Measurements from ENCODE around the gene ANKRD36C. TPM values are rescaled to one million over a fixed set of nuclear protein-coding genes. Genes with fewer than 3 reads are reported as not detected.
"Not testable (repeated sequence)": the region's sequence is repeated elsewhere in the genome, so short reads cannot be mapped to it uniquely, and the experiment has no call there.

ANKRD36C gene
- total and polyA plus RNA-seq, 9 of the 15 experiments (the other 6 are each of a cell fraction or from before 2014, with no cell fraction given): 4.4 to 51.6 (median 11.9) TPM

DNA sequence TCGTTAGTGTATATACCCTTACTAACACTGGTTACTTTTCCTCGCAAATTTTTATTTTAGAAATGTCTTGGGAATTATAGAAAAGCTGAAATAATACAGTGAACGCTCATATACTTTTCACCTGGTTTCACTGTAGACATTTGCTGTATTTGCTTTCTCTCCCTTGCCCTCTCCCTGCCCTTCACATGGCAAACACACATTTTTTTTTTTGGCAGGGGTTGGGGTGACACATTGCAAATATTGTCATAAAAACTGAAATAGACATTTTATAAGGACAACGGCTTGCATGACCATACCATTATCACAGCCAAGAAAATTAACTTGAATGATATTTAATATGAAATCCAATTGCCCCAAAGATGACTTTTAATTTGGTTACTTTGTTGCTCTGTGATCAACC, 24.7 kb upstream of the ANKRD36C start:
- BruUV-seq (replicated peaks); FAIRE-seq; intact Hi-C loops (cut with micrococcal nuclease); H3K27me3 ChIP-seq (ENCODE audit: control insufficient read depth in 2 of 2, insufficient read depth in 2 of 2, low read length in 2 of 2); H3K36me3 ChIP-seq (ENCODE audit: control insufficient read depth, insufficient read depth, low read length); H2AFZ ChIP-seq (ENCODE audit: low read depth, low read length); H3K9me3 ChIP-seq (replicated peaks; ENCODE audit: control insufficient read depth, insufficient read depth, low read depth, low read length); POLR2A ChIA-PET; H3K4me1 ChIP-seq (replicated peaks in 1 of 2; ENCODE audit: control insufficient read depth in 2 of 2, insufficient read depth in 2 of 2, low read length in 2 of 2); H3K9me1 ChIP-seq (ENCODE audit: control insufficient read depth, insufficient read depth, low read length); H3K4me2 ChIP-seq (ENCODE audit: insufficient read depth, low read length); H3K79me2 ChIP-seq (ENCODE audit: control insufficient read depth, insufficient read depth, low read length); H3K27ac ChIP-seq (ENCODE audit: extremely low read depth, low read depth, low read length); H3K9ac ChIP-seq (ENCODE audit: insufficient read depth in 1 of 2, low read depth in 2 of 2, low read length in 2 of 2); DNase-seq (ENCODE audit: extremely low read depth in 1 of 4, low spot score in 3 of 4); ATAC-seq; CTCF ChIA-PET (ENCODE audit: low intra/inter-chr PET ratio); H3K4me3 ChIP-seq; H4K20me1 ChIP-seq (replicated peaks; ENCODE audit: control insufficient read depth, insufficient read depth, low read length): not testable (repeated sequence)
- 77% methylated on average over 2 of the region's 4 CpGs for WGBS (ENCODE audit: insufficient coverage, low coverage, missing lambda C conversion rate)
- in situ Hi-C loops (cut with MboI): loop anchor here (25.0 kb wide), 2 partner anchors 229 to 496 kb away; partner anchors contain the start of gene NEURL3

DNA sequence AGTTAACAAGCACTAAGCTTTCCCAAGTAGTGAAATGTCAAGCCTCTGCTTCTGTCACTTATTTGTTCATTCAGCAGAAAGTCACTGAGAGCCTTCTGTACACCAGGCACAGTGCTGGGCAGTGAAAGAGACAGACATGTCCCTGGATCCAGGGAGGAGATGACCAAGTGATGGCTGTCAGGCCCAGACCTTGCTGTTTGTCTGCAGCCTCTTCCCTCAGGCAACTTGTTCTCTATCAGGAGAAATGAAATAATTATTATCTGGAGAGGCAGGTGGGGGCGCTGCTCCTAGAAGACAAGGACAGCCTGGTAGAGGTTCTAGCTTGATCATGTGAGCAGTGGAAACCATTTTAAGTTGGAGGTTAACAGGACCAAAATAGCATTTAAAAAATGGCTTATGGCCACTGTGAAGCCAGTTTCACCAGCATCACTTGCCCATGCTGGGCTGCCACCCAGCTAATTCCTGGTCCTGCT, 21.2 kb upstream of the ANKRD36C start:
- H3K9me3 ChIP-seq (replicated peaks; ENCODE audit: control insufficient read depth, insufficient read depth, low read depth, low read length); H3K9ac ChIP-seq (ENCODE audit: insufficient read depth in 1 of 2, low read depth in 2 of 2, low read length in 2 of 2); H3K4me3 ChIP-seq; DNase-seq (ENCODE audit: extremely low read depth in 1 of 4, low spot score in 3 of 4); H4K20me1 ChIP-seq (replicated peaks; ENCODE audit: control insufficient read depth, insufficient read depth, low read length); H3K4me2 ChIP-seq (ENCODE audit: insufficient read depth, low read length); H3K27me3 ChIP-seq (ENCODE audit: control insufficient read depth in 2 of 2, insufficient read depth in 2 of 2, low read length in 2 of 2); BruUV-seq (replicated peaks); H2AFZ ChIP-seq (ENCODE audit: low read depth, low read length); intact Hi-C loops (cut with micrococcal nuclease); H3K36me3 ChIP-seq (ENCODE audit: control insufficient read depth, insufficient read depth, low read length); H3K4me1 ChIP-seq (replicated peaks in 1 of 2; ENCODE audit: control insufficient read depth in 2 of 2, insufficient read depth in 2 of 2, low read length in 2 of 2); H3K27ac ChIP-seq (ENCODE audit: extremely low read depth, low read depth, low read length); H3K79me2 ChIP-seq (ENCODE audit: control insufficient read depth, insufficient read depth, low read length); CTCF ChIA-PET (ENCODE audit: low intra/inter-chr PET ratio); H3K9me1 ChIP-seq (ENCODE audit: control insufficient read depth, insufficient read depth, low read length); FAIRE-seq; ATAC-seq: not testable (repeated sequence)
- POLR2A ChIA-PET: interaction anchor here (0.6 kb wide), 1 partner anchor 12 kb away, joined by 3 read pairs; no protein-coding TSS in a partner anchor
- in situ Hi-C loops (cut with MboI): loop anchor here (5.0 to 25.0 kb wide), 3 partner anchors 226 to 1079 kb away; partner anchors contain the start of genes FAHD2B and NEURL3
- TF ChIP-seq YY1 (IDR thresholded peaks at IDR 0.05; ENCODE audit: borderline replicate concordance in 1 of 3, control insufficient read depth in 1 of 3, extremely low read depth in 1 of 3, insufficient read depth in 3 of 3, insufficient read length in 1 of 3, insufficient replicate concordance in 2 of 3, low read depth in 1 of 3, low read length in 2 of 3) (peak in 1 of 3 experiments; percentile 18), ZNF316 (IDR thresholded peaks at IDR 0.05) (0 out of 2 replicates have a peak, but pooled peaks have one; percentile 3)
- TF ChIP-seq, protein P1, sequence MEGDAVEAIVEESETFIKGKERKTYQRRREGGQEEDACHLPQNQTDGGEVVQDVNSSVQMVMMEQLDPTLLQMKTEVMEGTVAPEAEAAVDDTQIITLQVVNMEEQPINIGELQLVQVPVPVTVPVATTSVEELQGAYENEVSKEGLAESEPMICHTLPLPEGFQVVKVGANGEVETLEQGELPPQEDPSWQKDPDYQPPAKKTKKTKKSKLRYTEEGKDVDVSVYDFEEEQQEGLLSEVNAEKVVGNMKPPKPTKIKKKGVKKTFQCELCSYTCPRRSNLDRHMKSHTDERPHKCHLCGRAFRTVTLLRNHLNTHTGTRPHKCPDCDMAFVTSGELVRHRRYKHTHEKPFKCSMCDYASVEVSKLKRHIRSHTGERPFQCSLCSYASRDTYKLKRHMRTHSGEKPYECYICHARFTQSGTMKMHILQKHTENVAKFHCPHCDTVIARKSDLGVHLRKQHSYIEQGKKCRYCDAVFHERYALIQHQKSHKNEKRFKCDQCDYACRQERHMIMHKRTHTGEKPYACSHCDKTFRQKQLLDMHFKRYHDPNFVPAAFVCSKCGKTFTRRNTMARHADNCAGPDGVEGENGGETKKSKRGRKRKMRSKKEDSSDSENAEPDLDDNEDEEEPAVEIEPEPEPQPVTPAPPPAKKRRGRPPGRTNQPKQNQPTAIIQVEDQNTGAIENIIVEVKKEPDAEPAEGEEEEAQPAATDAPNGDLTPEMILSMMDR (IDR thresholded peaks at IDR 0.05 in 2 of 3, conservative IDR thresholded peaks at IDR 0.05 in 1 of 3; ENCODE audit: insufficient read depth in 2 of 3, low read depth in 1 of 3, low read length in 3 of 3): peak in 1 of 3 experiments; percentile 10; a peak in 1 of 6 replicates
- 67% methylated on average over 1 of the region's 1 CpG for WGBS (ENCODE audit: insufficient coverage, low coverage, missing lambda C conversion rate)

DNA sequence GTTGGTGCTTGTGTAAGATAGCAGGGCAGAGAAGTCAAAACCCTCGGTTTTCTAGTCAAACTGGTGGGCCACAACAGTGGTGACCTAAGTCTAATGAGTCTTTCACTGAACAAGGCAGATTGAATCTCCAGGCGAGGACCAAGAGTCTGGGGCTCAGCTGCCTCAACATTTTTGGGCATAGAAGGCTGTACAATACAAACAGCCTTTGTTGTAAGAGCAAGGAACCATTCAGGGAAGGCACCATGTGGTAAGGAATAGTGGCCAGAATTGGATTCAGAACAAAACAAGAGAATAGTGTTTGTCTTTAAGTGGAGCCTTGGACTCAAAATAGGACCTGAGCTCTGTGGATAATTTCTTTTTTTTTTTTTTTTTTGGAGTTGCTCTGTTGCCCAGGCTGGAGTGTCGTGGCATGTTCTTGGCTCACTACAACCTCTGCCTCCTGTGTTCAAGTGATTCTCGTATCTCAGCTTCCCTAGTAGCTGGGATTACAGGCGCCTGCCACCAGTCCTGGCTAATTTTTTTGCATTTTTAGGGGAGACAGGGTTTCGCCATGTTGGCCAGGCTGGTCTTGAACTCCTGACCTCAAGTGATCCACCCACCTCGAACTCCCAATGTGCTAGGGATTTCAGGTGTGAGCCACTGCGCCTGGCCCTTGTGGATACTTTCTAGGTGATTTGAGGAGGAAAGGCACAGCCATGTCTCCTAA, 20.6 kb upstream of the ANKRD36C start:
- H3K9me3 ChIP-seq (replicated peaks; ENCODE audit: control insufficient read depth, insufficient read depth, low read depth, low read length); DNase-seq (ENCODE audit: extremely low read depth in 1 of 4, low spot score in 3 of 4); intact Hi-C loops (cut with micrococcal nuclease); H4K20me1 ChIP-seq (replicated peaks; ENCODE audit: control insufficient read depth, insufficient read depth, low read length); H3K4me1 ChIP-seq (replicated peaks in 1 of 2; ENCODE audit: control insufficient read depth in 2 of 2, insufficient read depth in 2 of 2, low read length in 2 of 2); POLR2A ChIA-PET; H3K9ac ChIP-seq (ENCODE audit: insufficient read depth in 1 of 2, low read depth in 2 of 2, low read length in 2 of 2); H3K79me2 ChIP-seq (ENCODE audit: control insufficient read depth, insufficient read depth, low read length); H3K9me1 ChIP-seq (ENCODE audit: control insufficient read depth, insufficient read depth, low read length); CTCF ChIA-PET (ENCODE audit: low intra/inter-chr PET ratio); H2AFZ ChIP-seq (ENCODE audit: low read depth, low read length); H3K27ac ChIP-seq (ENCODE audit: extremely low read depth, low read depth, low read length); BruUV-seq (replicated peaks); FAIRE-seq; H3K27me3 ChIP-seq (ENCODE audit: control insufficient read depth in 2 of 2, insufficient read depth in 2 of 2, low read length in 2 of 2); H3K4me3 ChIP-seq; H3K4me2 ChIP-seq (ENCODE audit: insufficient read depth, low read length); H3K36me3 ChIP-seq (ENCODE audit: control insufficient read depth, insufficient read depth, low read length); ATAC-seq: not testable (repeated sequence)
- in situ Hi-C loops (cut with MboI): loop anchor here (5.0 to 25.0 kb wide), 3 partner anchors 225 to 1080 kb away; partner anchors contain the start of genes FAHD2B and NEURL3
- 70% methylated on average over 8 of the region's 8 CpGs for WGBS (ENCODE audit: insufficient coverage, low coverage, missing lambda C conversion rate)

All from K562 (cell line).